Progenitor cell of endocrine pancreas (in vitro differentiated cells): ENCODE results near the gene FARS2. TPM values are rescaled to one million over a fixed set of nuclear protein-coding genes. Genes with fewer than 3 reads are reported as not detected.

Source experiments
- DNase-seq: peaks from one replicate; pipeline ENCODE4 v3.0.0; 2021; ENCODE audit warnings: low spot score; ENCODE audit not compliant: unreplicated experiment
- H3K27ac Mint-ChIP-seq: 2 replicates; pipeline ENCODE4 v1.8.0; 2021; ENCODE audit warnings: mild to moderate bottlenecking, moderate library complexity, mixed read lengths
- H3K27me3 Mint-ChIP-seq: 2 replicates; pipeline ENCODE4 v1.8.0; 2021; ENCODE audit warnings: mixed read lengths
- H3K36me3 Mint-ChIP-seq: 2 replicates; pipeline ENCODE4 v1.8.0; 2022; ENCODE audit warnings: mixed read lengths; ENCODE audit not compliant: insufficient read depth
- H3K4me1 Mint-ChIP-seq: 2 replicates; pipeline ENCODE4 v1.8.0; 2021; ENCODE audit warnings: low read depth, mixed read lengths
- H3K4me3 Mint-ChIP-seq: 2 replicates; pipeline ENCODE4 v1.8.0; 2021; ENCODE audit warnings: low read depth, mild to moderate bottlenecking, moderate library complexity, mixed read lengths
- H3K9me3 Mint-ChIP-seq: 2 replicates; pipeline ENCODE4 v1.8.0; 2021; ENCODE audit warnings: low read depth, mixed read lengths
- total RNA-seq: library from RNA; stranded (reverse); gene quantifications from 2 replicates; pipeline ENCODE4 v1.2.1, GENCODE V29; 2021
- TF ChIP-seq, protein P1 (sequence below): fragments of 200-600 bp; sonication (generic); IDR thresholded peaks from one replicate; pipeline ENCODE4 v1.5.0; 2021; ENCODE audit warnings: antibody characterized with exemption, mild to moderate bottlenecking; ENCODE audit not compliant: unreplicated experiment

Gene FARS2
- total RNA-seq, 1 donor from 2014 or later: 20.8 TPM

- TF ChIP-seq, protein P1, sequence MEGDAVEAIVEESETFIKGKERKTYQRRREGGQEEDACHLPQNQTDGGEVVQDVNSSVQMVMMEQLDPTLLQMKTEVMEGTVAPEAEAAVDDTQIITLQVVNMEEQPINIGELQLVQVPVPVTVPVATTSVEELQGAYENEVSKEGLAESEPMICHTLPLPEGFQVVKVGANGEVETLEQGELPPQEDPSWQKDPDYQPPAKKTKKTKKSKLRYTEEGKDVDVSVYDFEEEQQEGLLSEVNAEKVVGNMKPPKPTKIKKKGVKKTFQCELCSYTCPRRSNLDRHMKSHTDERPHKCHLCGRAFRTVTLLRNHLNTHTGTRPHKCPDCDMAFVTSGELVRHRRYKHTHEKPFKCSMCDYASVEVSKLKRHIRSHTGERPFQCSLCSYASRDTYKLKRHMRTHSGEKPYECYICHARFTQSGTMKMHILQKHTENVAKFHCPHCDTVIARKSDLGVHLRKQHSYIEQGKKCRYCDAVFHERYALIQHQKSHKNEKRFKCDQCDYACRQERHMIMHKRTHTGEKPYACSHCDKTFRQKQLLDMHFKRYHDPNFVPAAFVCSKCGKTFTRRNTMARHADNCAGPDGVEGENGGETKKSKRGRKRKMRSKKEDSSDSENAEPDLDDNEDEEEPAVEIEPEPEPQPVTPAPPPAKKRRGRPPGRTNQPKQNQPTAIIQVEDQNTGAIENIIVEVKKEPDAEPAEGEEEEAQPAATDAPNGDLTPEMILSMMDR: no peak
- H3K4me3 Mint-ChIP-seq: no peak overlapping the region
- no peaks in the 10 kb centered on the region for H3K27me3 Mint-ChIP-seq
- DNase-seq: no peak
- peaks cover 3% of the 10 kb centered on the region for H3K9me3 Mint-ChIP-seq
- H3K27ac Mint-ChIP-seq: no peak overlapping the region
- H3K36me3 Mint-ChIP-seq: peaks cover 16% of the 10 kb centered on the region
- no peaks in the 10 kb centered on the region for H3K4me1 Mint-ChIP-seq
Observed at GRCh38 chr6:5270093-5270680, 8.9 kb downstream of the FARS2 start.

GRCh38 chr6:5271926-5272325 is 10.6 kb downstream of the FARS2 start:
- no peaks in the 10 kb centered on the region for H3K27me3 Mint-ChIP-seq
- H3K9me3 Mint-ChIP-seq: peaks cover 3% of the 10 kb centered on the region
- no peak for DNase-seq
- H3K4me3 Mint-ChIP-seq: no peak overlapping the region
- peaks cover 12% of the 10 kb centered on the region for H3K36me3 Mint-ChIP-seq
- no peaks in the 10 kb centered on the region for H3K4me1 Mint-ChIP-seq
- TF ChIP-seq, protein P1: no peak
- H3K27ac Mint-ChIP-seq: no peak overlapping the region

- TF ChIP-seq, protein P1: no peak
- Mint-ChIP-seq H3K27me3 (no peaks in the 10 kb centered on the region), H3K27ac (no peak overlapping the region), H3K36me3 (peaks cover 1% of the 10 kb centered on the region), H3K9me3 (no peaks in the 10 kb centered on the region), H3K4me1 (no peaks in the 10 kb centered on the region), H3K4me3 (no peak overlapping the region)
- no peak for DNase-seq
Observed at GRCh38 chr6:5274231-5274630, 12.9 kb downstream of the FARS2 start.

GRCh38 chr6:5275497-5275896 is 14.2 kb downstream of the FARS2 start:
- TF ChIP-seq, protein P1: no peak
- DNase-seq: no peak
- H3K4me3 Mint-ChIP-seq: no peak overlapping the region
- no peak overlapping the region for H3K27ac Mint-ChIP-seq
- H3K36me3 Mint-ChIP-seq: no peaks in the 10 kb centered on the region
- H3K9me3 Mint-ChIP-seq: no peaks in the 10 kb centered on the region
- no peaks in the 10 kb centered on the region for H3K27me3 Mint-ChIP-seq
- H3K4me1 Mint-ChIP-seq: no peaks in the 10 kb centered on the region

- no peaks in the 10 kb centered on the region for H3K36me3 Mint-ChIP-seq
- H3K27ac Mint-ChIP-seq: no peak overlapping the region
- peaks cover 1% of the 10 kb centered on the region for H3K27me3 Mint-ChIP-seq
- no peaks in the 10 kb centered on the region for H3K4me1 Mint-ChIP-seq
- H3K4me3 Mint-ChIP-seq: no peak overlapping the region
- no peak for DNase-seq
- H3K9me3 Mint-ChIP-seq: no peaks in the 10 kb centered on the region
- TF ChIP-seq, protein P1: no peak
Observed at GRCh38 chr6:5276581-5276980, 15.3 kb downstream of the FARS2 start.
